Endothelial cell of umbilical vein (primary cell): Measurements from ENCODE around the gene RGS7. TPM values are rescaled to one million over a fixed set of nuclear protein-coding genes. Genes with fewer than 3 reads are reported as not detected.
"Not testable (repeated sequence)": the region's sequence is repeated elsewhere in the genome, so short reads cannot be mapped to it uniquely, and the experiment has no call there.

Experiments used
- BruUV-seq: library from RNA; stranded (reverse); fragments of 400-500 nt; replicated peaks from 2 replicates; lab custom pipeline; 2021; lab: Mats Ljungman, UMichigan
- CTCF ChIA-PET: fragments of 300-600, 350-600 bp; sonication (Branson Sonifier 250); formaldehyde crosslinking; loops from one replicate; lab custom pipeline; 2021; ENCODE audit warnings: antibody characterized with exemption, inconsistent platforms; lab: Charles Lee
- POLR2A ChIA-PET: fragments of 300-600, 350-600 bp; sonication (Branson Sonifier 250); formaldehyde crosslinking; loops from one replicate; lab custom pipeline; 2021; ENCODE audit warnings: antibody characterized with exemption, inconsistent platforms; lab: Charles Lee
- DNase-seq: peaks from one replicate; pipeline ENCODE4 v3.0.0-alpha.2; 2011; ENCODE audit warnings: low read depth, low spot score
- FAIRE-seq: peaks from 2 replicates; lab custom pipeline; 2011; peaks lifted over from hg19 to GRCh38; lab: Jason Lieb, UNC
- H2AFZ ChIP-seq: 2 replicates; pipeline ENCODE4 v1.6.0; 2012; ENCODE audit warnings: low read depth, low read length, control low read depth, inconsistent platforms
- H3K27ac ChIP-seq: 2 replicates; pipeline ENCODE4 v1.5.1; 2011; ENCODE audit warnings: low read depth, mild to moderate bottlenecking, control low read depth, low read length, moderate library complexity; ENCODE audit not compliant: insufficient read depth
- H3K27me3 ChIP-seq, 2 experiments: 2 replicates each; pipeline versions ENCODE4 v1.6.0 to v1.6.1; 2011; ENCODE audit warnings: low read length in 2 of 2, mixed read lengths in 1 of 2; ENCODE audit not compliant: control insufficient read depth in 2 of 2, insufficient read depth in 2 of 2
- H3K36me3 ChIP-seq, 2 experiments: 2 replicates in 1 of 2; 3 replicates in 1 of 2; pipeline ENCODE4 v1.5.1; 2011; ENCODE audit warnings: low read length in 2 of 2, mild to moderate bottlenecking in 1 of 2, moderate library complexity in 1 of 2; ENCODE audit not compliant: control insufficient read depth in 2 of 2, insufficient read depth in 2 of 2; ENCODE audit errors: extremely low read depth in 1 of 2
- H3K4me1 ChIP-seq: 3 replicates; pipeline ENCODE4 v1.5.1; 2011; ENCODE audit warnings: mild to moderate bottlenecking, low read length; ENCODE audit not compliant: control insufficient read depth, insufficient read depth; ENCODE audit errors: extremely low read depth
- H3K4me2 ChIP-seq: 2 replicates; pipeline ENCODE4 v1.6.1; 2011; ENCODE audit warnings: low read length, control low read depth, mixed read lengths; ENCODE audit not compliant: insufficient read depth
- H3K4me3 ChIP-seq, 3 experiments: fragments of 200-600 bp in 1 of 3; sonication (generic), shearing (Covaris generic) in 1 of 3; replicated peaks in 1 of 3; 2 replicates each; pipeline ENCODE4 v1.5.1; 2011 to 2016; ENCODE audit warnings: control low read depth in 3 of 3, low read length in 3 of 3, mild to moderate bottlenecking in 2 of 3, inconsistent platforms in 1 of 3, low read depth in 1 of 3, moderate library complexity in 1 of 3; ENCODE audit not compliant: insufficient read depth in 1 of 3
- H3K79me2 ChIP-seq: 2 replicates; pipeline ENCODE4 v1.6.0; 2012; ENCODE audit warnings: low read length, inconsistent platforms; ENCODE audit not compliant: control insufficient read depth, insufficient read depth
- H3K9ac ChIP-seq: replicated peaks from 2 replicates; pipeline ENCODE3; 2011; ENCODE audit warnings: low read length, control low read depth; ENCODE audit not compliant: insufficient read depth; ENCODE audit errors: extremely low read depth
- H3K9me1 ChIP-seq: replicated peaks from 3 replicates; pipeline ENCODE4 v1.6.0; 2011; ENCODE audit warnings: mild to moderate bottlenecking, low read length; ENCODE audit not compliant: control insufficient read depth, insufficient read depth; ENCODE audit errors: extremely low read depth
- H3K9me3 ChIP-seq: replicated peaks from 2 replicates; pipeline ENCODE4 v1.5.1; 2012; ENCODE audit warnings: low read length, inconsistent platforms; ENCODE audit not compliant: control insufficient read depth, insufficient read depth
- H4K20me1 ChIP-seq: replicated peaks from 2 replicates; pipeline ENCODE3; 2011; ENCODE audit warnings: mild to moderate bottlenecking, low read length; ENCODE audit not compliant: control insufficient read depth, insufficient read depth; ENCODE audit errors: extremely low read depth
- CTCF ChIP-seq, 2 donors: IDR thresholded peaks; 1 replicate in 1 of 2; 2 replicates in 1 of 2; pipeline ENCODE4 v1.5.1; 2011; ENCODE audit warnings: low read length in 2 of 2, mild to moderate bottlenecking in 2 of 2, moderate library complexity in 2 of 2, control low read depth in 1 of 2, inconsistent platforms in 1 of 2, low read depth in 1 of 2; ENCODE audit not compliant: insufficient read depth in 1 of 2; ENCODE audit errors: extremely low read depth in 1 of 2
- EZH2 ChIP-seq: IDR thresholded peaks from 2 replicates; pipeline ENCODE4 v1.6.1; 2012; ENCODE audit warnings: borderline replicate concordance, low read depth, mild to moderate bottlenecking, moderate library complexity, low read length, inconsistent platforms; ENCODE audit not compliant: severe bottlenecking
- FOS ChIP-seq: IDR thresholded peaks from 2 replicates; pipeline ENCODE4 v1.6.1; 2011; ENCODE audit warnings: mild to moderate bottlenecking, low read length, moderate library complexity, borderline replicate concordance; ENCODE audit not compliant: insufficient read depth
- GATA2 ChIP-seq: IDR thresholded peaks from 2 replicates; pipeline ENCODE4 v1.7.0; 2011; ENCODE audit warnings: low read depth, mild to moderate bottlenecking, moderate library complexity, mixed read lengths, low read length; ENCODE audit not compliant: insufficient read length, insufficient read depth
- JUN ChIP-seq: IDR thresholded peaks from 2 replicates; pipeline ENCODE4 v1.6.1; 2011; ENCODE audit warnings: borderline replicate concordance, low read depth; ENCODE audit not compliant: insufficient read length, insufficient read depth
- MAX ChIP-seq: IDR thresholded peaks from 2 replicates; pipeline ENCODE4 v1.6.1; 2011; ENCODE audit not compliant: insufficient read depth, insufficient read length
- MYC ChIP-seq: IDR thresholded peaks from one replicate; pipeline ENCODE4 v1.6.1; 2011; ENCODE audit warnings: mild to moderate bottlenecking, low read depth, low read length
- POLR2A ChIP-seq: IDR thresholded peaks from 2 replicates; pipeline ENCODE4 v1.6.1; 2012; ENCODE audit warnings: low read depth, mild to moderate bottlenecking, control low read depth, low read length
- POLR2AphosphoS5 ChIP-seq: IDR thresholded peaks from 2 replicates; pipeline ENCODE4 v1.6.1; 2012; ENCODE audit warnings: low read depth, mild to moderate bottlenecking, control low read depth, low read length, moderate library complexity; ENCODE audit not compliant: insufficient read depth
- dilution Hi-C: fragments of 300-500 bp; cut with MboI; formaldehyde crosslinking; loops from one replicate; pipeline ENCODE4 v1.15.0; 2019; ENCODE audit warnings: low sequenced_read_pairs; ENCODE audit not compliant: extremely low pct_ligation_motif_present
- intact Hi-C: fragments of 100-400 bp; cut with micrococcal nuclease; formaldehyde crosslinking; loops from one replicate; pipeline ENCODE4 v1.10.0; 2022
- polyA plus RNA-seq, 4 experiments: library from polyadenylated mRNA; depleted of rRNA in 3 of 4; stranded (reverse) in 3 of 4; unstranded in 1 of 4; fragments of >200 nt; gene quantifications; 2 replicates each; pipeline versions ENCODE4 v1.2.1 to v1.2.3, GENCODE V29; 2011 to 2012; ENCODE audit warnings: missing spikeins in 1 of 4
- total RNA-seq: library from RNA; stranded (reverse); gene quantifications from 2 replicates; pipeline ENCODE4 v1.2.3, GENCODE V29; 2021

The RGS7 gene
- total and polyA plus RNA-seq, 2 donors (not counting 3 experiments of a cell fraction or from before 2014, with no cell fraction given) = 0.43 to 0.44 TPM

DNA sequence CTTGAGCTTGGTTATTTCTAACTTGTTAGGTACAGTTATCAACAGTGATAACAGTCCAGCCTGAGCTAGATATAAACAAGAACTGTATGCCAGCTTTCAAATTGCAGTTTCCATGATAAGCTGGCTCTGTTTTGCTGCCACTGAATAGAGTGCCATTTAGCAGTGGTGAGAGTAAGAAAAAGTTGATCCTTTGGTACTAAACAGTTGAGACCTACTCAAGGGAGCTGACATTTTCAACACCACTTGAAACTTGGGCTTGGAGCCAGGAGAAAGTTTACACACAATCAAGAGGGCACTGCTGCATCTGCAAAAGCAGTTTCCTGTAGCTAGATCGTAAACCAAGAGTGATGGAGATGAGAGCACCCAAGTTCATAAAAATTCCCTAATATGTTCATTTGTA is 131.3 kb downstream of the RGS7 start:
- no peaks in the 10 kb centered on the region for H3K9me3 ChIP-seq
- H3K79me2 ChIP-seq = no peaks in the 10 kb centered on the region
- H4K20me1 ChIP-seq = no peaks in the 10 kb centered on the region
- BruUV-seq = no TSS peak
- H3K9ac ChIP-seq = no peak overlapping the region
- no peak overlapping the region for H3K27ac ChIP-seq
- CTCF ChIA-PET = no interaction called here
- POLR2A ChIA-PET = no interaction called here
- H3K9me1 ChIP-seq = no peaks in the 10 kb centered on the region
- intact Hi-C loops = no loop called here
- H3K4me2 ChIP-seq = no peak overlapping the region
- H2AFZ ChIP-seq = no peak overlapping the region
- TF ChIP-seq GATA2 = no peak
- TF ChIP-seq MAX = no peak
- TF ChIP-seq FOS = no peak
- no peak for TF ChIP-seq EZH2
- no peak for TF ChIP-seq POLR2A
- TF ChIP-seq JUN = no peak
- TF ChIP-seq CTCF (IDR thresholded peaks at IDR 0.05; ENCODE audit: extremely low read depth in 1 of 2, insufficient read depth in 1 of 2, low read depth in 1 of 2, low read length in 2 of 2) = no peak
- TF ChIP-seq MYC = no peak
- TF ChIP-seq POLR2AphosphoS5 = no peak
- dilution Hi-C loops = no loop called here
- no peak overlapping the region for H3K4me3 ChIP-seq
- H3K4me1 ChIP-seq = no peaks in the 10 kb centered on the region
- DNase-seq = no peak
- no peak for FAIRE-seq
- H3K36me3 ChIP-seq = no peaks in the 10 kb centered on the region
- H3K27me3 ChIP-seq = no peaks in the 10 kb centered on the region

DNA sequence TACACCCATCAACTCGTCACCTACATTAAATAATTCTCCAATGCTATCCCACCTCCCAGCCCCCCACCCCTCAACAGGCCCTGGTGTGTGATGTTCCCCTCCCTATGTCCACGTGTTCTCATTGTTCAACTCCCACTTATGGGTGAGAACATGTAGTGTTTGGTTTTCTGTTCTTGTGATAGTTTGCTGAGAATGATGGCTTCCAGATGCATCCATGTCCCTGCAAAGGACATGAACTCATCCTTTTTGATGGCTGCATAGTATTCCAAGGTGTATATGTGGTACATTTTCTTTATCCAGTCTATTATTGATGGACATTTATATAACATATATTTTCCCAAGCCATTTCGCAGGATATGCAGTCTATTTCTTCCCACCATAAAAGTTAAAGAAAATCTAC is 132.8 kb downstream of the RGS7 start:
- POLR2A ChIA-PET, H4K20me1 ChIP-seq, CTCF ChIA-PET, H3K79me2 ChIP-seq, DNase-seq, intact Hi-C loops, BruUV-seq, H3K36me3 ChIP-seq, H3K27me3 ChIP-seq, H3K4me2 ChIP-seq, H3K9ac ChIP-seq, H3K4me3 ChIP-seq, H3K27ac ChIP-seq, dilution Hi-C loops, H3K9me1 ChIP-seq, H3K4me1 ChIP-seq, FAIRE-seq, H3K9me3 ChIP-seq, H2AFZ ChIP-seq: not testable (repeated sequence)

DNA sequence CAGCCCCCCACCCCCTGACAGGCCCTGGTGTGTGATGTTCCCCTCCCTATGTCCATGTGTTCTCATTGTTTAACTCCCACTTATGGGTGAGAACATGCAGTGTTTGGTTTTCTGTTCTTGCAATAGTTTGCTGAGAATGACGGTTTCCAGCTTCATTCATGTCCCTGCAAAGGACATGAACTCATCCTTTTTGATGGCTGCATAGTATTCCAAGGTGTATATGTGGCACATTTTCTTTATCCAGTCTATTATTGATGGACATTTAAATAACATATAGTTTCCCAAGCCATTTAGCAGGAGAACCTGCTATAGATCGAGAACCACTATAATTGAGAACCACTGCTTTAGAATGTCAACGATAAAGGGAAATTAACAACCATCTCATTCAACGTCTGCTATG is 134.2 kb downstream of the RGS7 start:
- H3K4me1 ChIP-seq, BruUV-seq, CTCF ChIA-PET, H3K4me3 ChIP-seq, intact Hi-C loops, H3K9me1 ChIP-seq, FAIRE-seq, H3K9ac ChIP-seq, H3K27me3 ChIP-seq, dilution Hi-C loops, H3K9me3 ChIP-seq, H3K27ac ChIP-seq, H3K79me2 ChIP-seq, H2AFZ ChIP-seq, DNase-seq, H3K36me3 ChIP-seq, H4K20me1 ChIP-seq, H3K4me2 ChIP-seq, POLR2A ChIA-PET: not testable (repeated sequence)
